MM.1S (cell line): ENCODE data around the gene PEX26.
"Not testable (repeated sequence)": the region's sequence is repeated elsewhere in the genome, so short reads cannot be mapped to it uniquely, and the experiment has no call there.

Experiments
- DNase-seq: peaks from one replicate; pipeline ENCODE4 v3.0.0-alpha.2; 2015
- H2AFZ ChIP-seq: fragments of 300-600 bp; sonication (generic); 2 replicates; pipeline ENCODE4 v1.6.0; 2016; ENCODE audit warnings: antibody characterized with exemption, low read length
- H3F3A ChIP-seq: fragments of 300-600 bp; sonication (generic); 2 replicates; pipeline ENCODE4 v1.6.1; 2016; ENCODE audit warnings: mild to moderate bottlenecking, antibody characterized with exemption, low read length, moderate library complexity, mixed read lengths; ENCODE audit not compliant: insufficient read depth
- H3K27ac ChIP-seq: fragments of 300-600 bp; sonication (generic); 2 replicates; pipeline ENCODE4 v1.5.1; 2016; ENCODE audit warnings: mild to moderate bottlenecking, low read length
- H3K27me3 ChIP-seq: fragments of 300-600 bp; sonication (generic); replicated peaks from 2 replicates; pipeline ENCODE4 v1.6.0; 2016; ENCODE audit warnings: low read length; ENCODE audit not compliant: insufficient read depth
- H3K36me3 ChIP-seq: fragments of 300-600 bp; sonication (generic); replicated peaks from 2 replicates; pipeline ENCODE4 v1.6.1; 2016; ENCODE audit warnings: mild to moderate bottlenecking, low read length, mixed read lengths; ENCODE audit not compliant: insufficient read depth
- H3K4me1 ChIP-seq: fragments of 300-600 bp; sonication (generic); 2 replicates; pipeline ENCODE4 v1.6.1; 2016; ENCODE audit warnings: low read length, mixed read lengths
- H3K4me2 ChIP-seq: fragments of 300-600 bp; sonication (generic); 2 replicates; pipeline ENCODE4 v1.6.0; 2016; ENCODE audit warnings: low read depth, low read length
- H3K4me3 ChIP-seq: fragments of 300-600 bp; sonication (generic); 2 replicates; pipeline ENCODE4 v1.5.1; 2016; ENCODE audit warnings: low read length, mixed read lengths
- H3K79me2 ChIP-seq: fragments of 300-600 bp; sonication (generic); 2 replicates; pipeline ENCODE4 v1.6.1; 2016; ENCODE audit warnings: mixed run types, low read length, mixed read lengths
- H3K9ac ChIP-seq: fragments of 300-600 bp; sonication (generic); 2 replicates; pipeline ENCODE4 v1.6.1; 2016; ENCODE audit warnings: low read length, mixed read lengths
- H3K9me2 ChIP-seq: fragments of 300-600 bp; sonication (generic); replicated peaks from 2 replicates; pipeline ENCODE4 v1.6.1; 2016; ENCODE audit warnings: mild to moderate bottlenecking, low read length, mixed read lengths; ENCODE audit not compliant: insufficient read depth
- H3K9me3 ChIP-seq: fragments of 300-600 bp; sonication (generic); replicated peaks from 2 replicates; pipeline ENCODE4 v1.6.1; 2016; ENCODE audit warnings: mild to moderate bottlenecking, low read length, mixed read lengths; ENCODE audit not compliant: insufficient read depth
- H4K20me1 ChIP-seq: fragments of 300-600 bp; sonication (generic); 2 replicates; pipeline ENCODE4 v1.6.1; 2016; ENCODE audit warnings: mild to moderate bottlenecking, low read length, moderate library complexity, mixed read lengths; ENCODE audit not compliant: insufficient read depth
- EZH2 ChIP-seq: fragments of 300-600 bp; sonication (generic); optimal IDR thresholded peaks from 2 replicates; pipeline ENCODE3; 2017; ENCODE audit warnings: low read depth, mild to moderate bottlenecking, antibody characterized with exemption, low read length, mixed read lengths
- EZH2phosphoT487 ChIP-seq: fragments of 300-600 bp; sonication (generic); IDR thresholded peaks from 2 replicates; pipeline ENCODE4 v1.6.1; 2018; ENCODE audit warnings: antibody characterized with exemption, low read length
- TF ChIP-seq, protein P1 (sequence below): fragments of 300-600 bp; sonication (generic); IDR thresholded peaks from 2 replicates; pipeline ENCODE4 v1.5.1; 2016; ENCODE audit warnings: antibody characterized with exemption, low read length, mixed read lengths

PEX26 gene

DNA sequence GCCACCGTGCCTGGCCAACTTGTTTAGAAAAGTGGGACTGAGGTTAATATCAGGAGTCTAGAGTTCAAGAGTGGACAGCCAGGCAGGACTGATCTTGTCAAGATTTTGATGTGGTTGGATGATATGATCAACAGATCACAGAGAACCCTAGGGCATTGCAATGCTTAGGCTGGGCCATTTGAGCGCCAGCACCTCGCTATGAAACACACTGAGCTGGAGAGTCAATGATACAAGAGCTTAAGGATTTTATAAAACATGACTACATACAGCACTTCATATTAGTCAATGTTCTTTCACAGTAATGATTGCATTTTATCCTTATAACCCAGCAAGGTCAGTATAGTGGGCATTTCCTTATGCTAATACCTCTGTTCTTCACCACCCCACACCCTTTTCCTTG, 15.4 kb upstream of the PEX26 start:
- TF ChIP-seq EZH2phosphoT487, result no peak
- no peak for TF ChIP-seq EZH2
- TF ChIP-seq, protein P1, sequence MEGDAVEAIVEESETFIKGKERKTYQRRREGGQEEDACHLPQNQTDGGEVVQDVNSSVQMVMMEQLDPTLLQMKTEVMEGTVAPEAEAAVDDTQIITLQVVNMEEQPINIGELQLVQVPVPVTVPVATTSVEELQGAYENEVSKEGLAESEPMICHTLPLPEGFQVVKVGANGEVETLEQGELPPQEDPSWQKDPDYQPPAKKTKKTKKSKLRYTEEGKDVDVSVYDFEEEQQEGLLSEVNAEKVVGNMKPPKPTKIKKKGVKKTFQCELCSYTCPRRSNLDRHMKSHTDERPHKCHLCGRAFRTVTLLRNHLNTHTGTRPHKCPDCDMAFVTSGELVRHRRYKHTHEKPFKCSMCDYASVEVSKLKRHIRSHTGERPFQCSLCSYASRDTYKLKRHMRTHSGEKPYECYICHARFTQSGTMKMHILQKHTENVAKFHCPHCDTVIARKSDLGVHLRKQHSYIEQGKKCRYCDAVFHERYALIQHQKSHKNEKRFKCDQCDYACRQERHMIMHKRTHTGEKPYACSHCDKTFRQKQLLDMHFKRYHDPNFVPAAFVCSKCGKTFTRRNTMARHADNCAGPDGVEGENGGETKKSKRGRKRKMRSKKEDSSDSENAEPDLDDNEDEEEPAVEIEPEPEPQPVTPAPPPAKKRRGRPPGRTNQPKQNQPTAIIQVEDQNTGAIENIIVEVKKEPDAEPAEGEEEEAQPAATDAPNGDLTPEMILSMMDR, result no peak
- Histone ChIP-seq H4K20me1 (no peaks in the 10 kb centered on the region), H3K4me1 (peaks cover 24% of the 10 kb centered on the region), H3K9ac (no peak overlapping the region), H3K79me2 (no peaks in the 10 kb centered on the region), H2AFZ (no peak overlapping the region), H3K36me3 (no peaks in the 10 kb centered on the region), H3K27me3 (no peaks in the 10 kb centered on the region), H3K27ac (no peak overlapping the region), H3K4me3 (no peak overlapping the region), H3K9me2 (no peaks in the 10 kb centered on the region), H3K9me3 (no peaks in the 10 kb centered on the region), H3K4me2 (no peak overlapping the region), H3F3A (peaks cover 14% of the 10 kb centered on the region; the same call in 1 of the 2 replicates)
- DNase-seq, result no peak

DNA sequence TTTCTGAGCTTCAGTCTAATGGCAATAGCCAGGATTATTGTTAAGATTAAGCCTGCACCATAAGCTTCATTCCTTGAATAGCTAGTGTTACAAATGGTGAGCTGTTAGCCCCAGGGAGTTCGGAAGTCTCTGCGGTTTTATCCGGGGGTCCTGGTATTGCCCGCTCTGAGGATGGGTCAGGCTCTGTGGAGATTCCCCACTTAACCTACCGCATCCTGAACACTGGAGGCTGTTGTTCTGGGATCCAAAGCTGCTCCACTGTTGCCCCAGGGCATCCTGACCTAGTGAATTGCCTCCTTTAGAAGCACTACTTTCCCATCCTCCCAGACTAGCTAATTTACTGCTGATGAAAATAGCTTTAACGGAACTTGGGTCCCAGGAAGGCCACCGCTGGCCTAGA, 14.5 kb upstream of the PEX26 start:
- no peak overlapping the region for H3K27ac ChIP-seq
- TF ChIP-seq EZH2phosphoT487 (no peak), EZH2 (no peak)
- TF ChIP-seq, protein P1, result no peak
- H3K4me3 ChIP-seq, result no peak overlapping the region
- peaks cover 16% of the 10 kb centered on the region for H3K4me1 ChIP-seq
- H3K9me3 ChIP-seq, result no peaks in the 10 kb centered on the region
- no peak for DNase-seq
- H3K27me3 ChIP-seq, result no peaks in the 10 kb centered on the region
- peaks cover 8% of the 10 kb centered on the region; the same call in 1 of the 2 replicates for H3F3A ChIP-seq
- no peaks in the 10 kb centered on the region for H3K79me2 ChIP-seq
- H2AFZ ChIP-seq, result no peak overlapping the region
- H3K9ac ChIP-seq, result no peak overlapping the region
- H4K20me1 ChIP-seq, result no peaks in the 10 kb centered on the region
- H3K4me2 ChIP-seq, result no peak overlapping the region
- no peaks in the 10 kb centered on the region for H3K9me2 ChIP-seq
- no peaks in the 10 kb centered on the region for H3K36me3 ChIP-seq

DNA sequence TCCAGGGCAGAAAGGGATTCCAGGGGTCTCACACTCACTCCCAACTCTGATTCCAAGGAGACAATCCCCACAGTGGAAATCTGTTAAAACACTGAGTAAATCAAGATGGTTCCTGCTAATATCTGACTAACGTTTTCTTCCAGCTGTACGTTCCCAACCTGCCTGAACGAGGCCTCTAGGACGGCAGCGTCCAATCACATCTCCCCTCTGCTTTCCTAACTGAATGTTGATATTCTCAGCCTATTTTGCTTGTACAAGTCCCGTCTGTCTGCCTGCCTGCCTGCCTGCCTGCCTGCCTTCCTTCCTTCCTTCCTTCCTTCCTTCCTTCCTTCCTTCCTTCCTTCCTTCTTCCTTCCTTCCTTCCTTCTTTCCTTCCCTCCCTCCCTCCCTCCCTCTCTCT, 14.1 kb upstream of the PEX26 start:
- not testable (repeated sequence) for H2AFZ ChIP-seq, H3K9ac ChIP-seq, H3K9me3 ChIP-seq, H4K20me1 ChIP-seq, H3F3A ChIP-seq, H3K4me2 ChIP-seq, H3K4me3 ChIP-seq, H3K27me3 ChIP-seq, DNase-seq, H3K27ac ChIP-seq, H3K79me2 ChIP-seq, H3K36me3 ChIP-seq, H3K9me2 ChIP-seq
- H3K4me1 ChIP-seq, result peaks cover 15% of the 10 kb centered on the region

DNA sequence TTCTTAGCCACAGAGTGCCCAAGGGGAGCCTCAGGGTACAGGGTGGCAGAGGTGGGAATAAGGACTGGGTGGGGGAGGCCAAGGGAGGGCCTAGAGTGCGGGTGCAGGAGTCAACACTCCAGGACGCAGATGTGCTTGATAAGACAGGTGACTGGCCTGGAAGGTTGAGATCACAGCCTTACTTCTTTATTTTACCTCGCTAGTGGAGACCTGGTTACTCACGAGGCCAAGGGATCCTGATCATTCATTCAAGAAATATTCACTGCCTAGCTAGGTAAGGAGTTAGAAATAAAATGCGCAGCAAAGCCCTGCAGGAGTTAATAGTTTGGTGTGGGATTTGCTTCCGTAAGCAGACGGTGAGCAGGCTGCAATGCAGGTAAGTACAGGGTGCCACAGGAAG, 13.2 kb upstream of the PEX26 start:
- no peaks in the 10 kb centered on the region for H3K36me3 ChIP-seq
- no peaks in the 10 kb centered on the region for H3K9me3 ChIP-seq
- H3K4me3 ChIP-seq, result no peak overlapping the region
- no peaks in the 10 kb centered on the region for H3K9me2 ChIP-seq
- H2AFZ ChIP-seq, result no peak overlapping the region
- no peaks in the 10 kb centered on the region for H4K20me1 ChIP-seq
- TF ChIP-seq EZH2phosphoT487 (no peak), EZH2 (no peak)
- TF ChIP-seq, protein P1, result no peak
- no peak overlapping the region for H3K4me2 ChIP-seq
- peaks cover 8% of the 10 kb centered on the region; the same call in 1 of the 2 replicates for H3F3A ChIP-seq
- no peak for DNase-seq
- H3K79me2 ChIP-seq, result no peaks in the 10 kb centered on the region
- no peaks in the 10 kb centered on the region for H3K27me3 ChIP-seq
- H3K9ac ChIP-seq, result no peak overlapping the region
- no peak overlapping the region for H3K27ac ChIP-seq
- peaks cover 15% of the 10 kb centered on the region for H3K4me1 ChIP-seq
